ENCODE results near the gene GRAP2.

The GRAP2 gene

DNA sequence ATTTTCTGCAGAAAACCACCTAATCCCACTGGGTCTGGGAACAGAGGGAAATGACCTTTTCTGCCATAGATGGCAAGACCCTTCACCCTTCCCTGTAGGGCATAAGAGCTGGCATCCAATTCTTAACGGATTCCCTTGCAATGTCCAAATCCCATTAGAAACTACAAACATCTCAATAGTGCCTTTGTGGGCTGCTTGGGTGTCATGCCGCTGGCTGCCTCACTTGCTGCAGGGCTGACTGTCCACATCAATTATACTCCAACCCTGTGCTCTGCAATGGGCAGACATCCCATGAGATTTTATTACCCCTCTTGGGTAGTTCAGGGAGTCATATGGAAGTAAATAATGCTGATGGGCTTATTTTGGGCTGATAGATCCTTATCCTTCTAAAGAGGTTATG is 7.3 kb downstream of the GRAP2 start:
- Histone ChIP-seq H4K20me1 (ENCODE audit: control insufficient read depth, insufficient read depth, low read depth, low read length) (no peaks in the 10 kb centered on the region), H3K9me2 (replicated peaks; ENCODE audit: control insufficient read depth, low read length) (no peaks in the 10 kb centered on the region), H3K9me3 (ENCODE audit: control insufficient read depth, insufficient read depth, low read length) (no peaks in the 10 kb centered on the region), H3F3A (ENCODE audit: control insufficient read depth, insufficient read depth) (no peaks in the 10 kb centered on the region), H3K4me1 (ENCODE audit: control insufficient read depth, low read length) (no peaks in the 10 kb centered on the region), H3K27me3 (ENCODE audit: control insufficient read depth, low read length) (peaks cover 3% of the 10 kb centered on the region; the same call in 1 of the 2 replicates), H3K27ac (ENCODE audit: low read depth, low read length) (no peak overlapping the region), H3K4me3 (ENCODE audit: low read length) (no peak overlapping the region), H3K79me2 (ENCODE audit: control insufficient read depth, low read length) (no peaks in the 10 kb centered on the region), H3K4me2 (ENCODE audit: low read length) (no peak overlapping the region), H3K36me3 (ENCODE audit: control insufficient read depth, low read length) (no peaks in the 10 kb centered on the region)
- TF ChIP-seq, protein P1, sequence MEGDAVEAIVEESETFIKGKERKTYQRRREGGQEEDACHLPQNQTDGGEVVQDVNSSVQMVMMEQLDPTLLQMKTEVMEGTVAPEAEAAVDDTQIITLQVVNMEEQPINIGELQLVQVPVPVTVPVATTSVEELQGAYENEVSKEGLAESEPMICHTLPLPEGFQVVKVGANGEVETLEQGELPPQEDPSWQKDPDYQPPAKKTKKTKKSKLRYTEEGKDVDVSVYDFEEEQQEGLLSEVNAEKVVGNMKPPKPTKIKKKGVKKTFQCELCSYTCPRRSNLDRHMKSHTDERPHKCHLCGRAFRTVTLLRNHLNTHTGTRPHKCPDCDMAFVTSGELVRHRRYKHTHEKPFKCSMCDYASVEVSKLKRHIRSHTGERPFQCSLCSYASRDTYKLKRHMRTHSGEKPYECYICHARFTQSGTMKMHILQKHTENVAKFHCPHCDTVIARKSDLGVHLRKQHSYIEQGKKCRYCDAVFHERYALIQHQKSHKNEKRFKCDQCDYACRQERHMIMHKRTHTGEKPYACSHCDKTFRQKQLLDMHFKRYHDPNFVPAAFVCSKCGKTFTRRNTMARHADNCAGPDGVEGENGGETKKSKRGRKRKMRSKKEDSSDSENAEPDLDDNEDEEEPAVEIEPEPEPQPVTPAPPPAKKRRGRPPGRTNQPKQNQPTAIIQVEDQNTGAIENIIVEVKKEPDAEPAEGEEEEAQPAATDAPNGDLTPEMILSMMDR (IDR thresholded peaks at IDR 0.05; ENCODE audit: low read depth, low read length, poor library complexity, severe bottlenecking) = no peak
- no peak for TF ChIP-seq EZH2phosphoT487 (IDR thresholded peaks at IDR 0.05; ENCODE audit: borderline replicate concordance, low read length)

DNA sequence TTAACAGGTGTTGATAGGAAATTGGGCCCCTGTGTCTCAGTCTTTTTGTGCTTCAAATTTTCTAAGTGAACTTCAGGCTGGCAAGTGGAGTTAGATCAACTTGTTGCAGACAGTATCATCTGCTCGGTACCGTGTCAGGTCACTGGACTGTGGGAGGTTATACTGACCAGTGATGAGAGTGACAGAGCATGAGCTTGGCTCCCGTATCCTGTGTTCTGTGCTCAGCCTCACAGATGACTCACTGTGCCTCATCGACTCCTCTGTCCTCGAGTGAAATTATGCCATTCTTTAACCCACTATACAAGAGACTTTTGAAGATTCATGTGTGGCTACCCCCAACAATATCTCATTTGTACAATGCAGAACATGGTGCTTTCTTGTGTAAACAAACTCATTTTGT is 7.9 kb downstream of the GRAP2 start:
- Histone ChIP-seq H3K9me3 (ENCODE audit: control insufficient read depth, insufficient read depth, low read length) (no peaks in the 10 kb centered on the region), H3K9me2 (replicated peaks; ENCODE audit: control insufficient read depth, low read length) (no peaks in the 10 kb centered on the region), H3K27me3 (ENCODE audit: control insufficient read depth, low read length) (peaks cover 3% of the 10 kb centered on the region; the same call in 1 of the 2 replicates), H3K4me3 (ENCODE audit: low read length) (no peak overlapping the region), H3K36me3 (ENCODE audit: control insufficient read depth, low read length) (no peaks in the 10 kb centered on the region), H4K20me1 (ENCODE audit: control insufficient read depth, insufficient read depth, low read depth, low read length) (no peaks in the 10 kb centered on the region), H3K27ac (ENCODE audit: low read depth, low read length) (no peak overlapping the region), H3K4me1 (ENCODE audit: control insufficient read depth, low read length) (no peaks in the 10 kb centered on the region), H3K79me2 (ENCODE audit: control insufficient read depth, low read length) (no peaks in the 10 kb centered on the region), H3F3A (ENCODE audit: control insufficient read depth, insufficient read depth) (no peaks in the 10 kb centered on the region), H3K4me2 (ENCODE audit: low read length) (no peak overlapping the region)
- no peak for TF ChIP-seq EZH2phosphoT487 (IDR thresholded peaks at IDR 0.05; ENCODE audit: borderline replicate concordance, low read length)
- TF ChIP-seq, protein P1 (IDR thresholded peaks at IDR 0.05; ENCODE audit: low read depth, low read length, poor library complexity, severe bottlenecking) = no peak

DNA sequence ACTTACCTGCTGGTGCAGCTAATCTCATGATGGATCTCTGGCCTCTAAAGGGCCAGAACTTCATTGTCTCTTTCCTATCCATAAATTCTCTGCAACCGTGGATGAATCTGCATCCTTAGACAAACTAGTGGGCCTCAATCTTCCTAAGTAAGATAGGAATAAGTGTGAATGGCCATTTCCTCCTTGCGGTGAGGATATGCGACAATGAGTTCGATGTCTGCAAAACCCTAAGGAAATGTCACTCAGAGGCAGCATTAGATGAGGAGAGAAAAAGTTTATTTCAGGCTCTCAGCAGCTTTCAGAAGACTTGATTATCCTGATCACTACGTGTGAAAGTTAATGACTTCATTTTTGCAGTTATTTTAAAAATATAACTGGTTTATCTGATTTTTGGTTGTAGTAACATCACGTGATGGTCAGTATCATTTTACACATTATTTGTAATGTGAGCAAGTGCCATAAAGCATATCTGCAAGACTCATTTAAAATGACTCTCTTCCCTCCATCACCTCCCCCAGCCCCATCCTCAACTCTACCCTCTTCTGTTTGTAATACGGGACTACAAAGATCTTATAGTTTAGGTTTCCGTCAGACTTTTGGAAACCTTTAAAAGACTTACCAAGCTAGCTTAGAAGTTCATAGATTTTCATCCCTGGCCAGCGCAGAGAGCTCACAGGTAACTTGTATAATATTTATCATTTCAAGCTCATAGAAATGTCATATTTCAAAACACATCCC is 10.2 kb downstream of the GRAP2 start:
- H3K4me2 ChIP-seq (ENCODE audit: low read length) = no peak overlapping the region
- H3K27me3 ChIP-seq (ENCODE audit: control insufficient read depth, low read length) = peaks cover 3% of the 10 kb centered on the region; the same call in 1 of the 2 replicates
- TF ChIP-seq, protein P1 (IDR thresholded peaks at IDR 0.05; ENCODE audit: low read depth, low read length, poor library complexity, severe bottlenecking) = no peak
- TF ChIP-seq EZH2phosphoT487 (IDR thresholded peaks at IDR 0.05; ENCODE audit: borderline replicate concordance, low read length) = no peak
- no peaks in the 10 kb centered on the region for H3K4me1 ChIP-seq (ENCODE audit: control insufficient read depth, low read length)
- no peaks in the 10 kb centered on the region for H3K79me2 ChIP-seq (ENCODE audit: control insufficient read depth, low read length)
- H3K9me2 ChIP-seq (replicated peaks; ENCODE audit: control insufficient read depth, low read length) = no peaks in the 10 kb centered on the region
- H3K4me3 ChIP-seq (ENCODE audit: low read length) = no peak overlapping the region
- H3K9me3 ChIP-seq (ENCODE audit: control insufficient read depth, insufficient read depth, low read length) = no peaks in the 10 kb centered on the region
- no peaks in the 10 kb centered on the region for H3K36me3 ChIP-seq (ENCODE audit: control insufficient read depth, low read length)
- no peaks in the 10 kb centered on the region for H3F3A ChIP-seq (ENCODE audit: control insufficient read depth, insufficient read depth)
- no peak overlapping the region for H3K27ac ChIP-seq (ENCODE audit: low read depth, low read length)
- H4K20me1 ChIP-seq (ENCODE audit: control insufficient read depth, insufficient read depth, low read depth, low read length) = no peaks in the 10 kb centered on the region
